AG04449 (cell line): ENCODE results near the gene MRPL54.

Source experiments
- CTCF ChIA-PET: fragments of 350-600 bp; formaldehyde crosslinking; extraction: SDS; loops from one replicate; lab custom pipeline; 2021; ENCODE audit warnings: antibody characterized with exemption; lab: Yijun Ruan, JAX
- POLR2A ChIA-PET: fragments of 400-600, 350-600 bp; formaldehyde crosslinking; extraction: SDS; loops from one replicate; lab custom pipeline; 2020; ENCODE audit warnings: antibody characterized with exemption, inconsistent platforms; lab: Yijun Ruan, JAX
- DNase-seq: peaks from one replicate; pipeline ENCODE4 v3.0.0-alpha.2; 2010; ENCODE audit warnings: low read depth, low spot score
- H3K4me3 ChIP-seq: 2 replicates; pipeline ENCODE4 v1.5.1; 2011; ENCODE audit warnings: low read depth, mild to moderate bottlenecking, control low read depth, low read length
- TF ChIP-seq, protein P1 (sequence below): IDR thresholded peaks from one replicate; pipeline ENCODE4 v1.5.1; 2011; ENCODE audit warnings: mild to moderate bottlenecking, moderate library complexity, low read length, control low read depth, inconsistent platforms; ENCODE audit not compliant: insufficient read depth; ENCODE audit errors: missing control alignments

The MRPL54 gene

DNA sequence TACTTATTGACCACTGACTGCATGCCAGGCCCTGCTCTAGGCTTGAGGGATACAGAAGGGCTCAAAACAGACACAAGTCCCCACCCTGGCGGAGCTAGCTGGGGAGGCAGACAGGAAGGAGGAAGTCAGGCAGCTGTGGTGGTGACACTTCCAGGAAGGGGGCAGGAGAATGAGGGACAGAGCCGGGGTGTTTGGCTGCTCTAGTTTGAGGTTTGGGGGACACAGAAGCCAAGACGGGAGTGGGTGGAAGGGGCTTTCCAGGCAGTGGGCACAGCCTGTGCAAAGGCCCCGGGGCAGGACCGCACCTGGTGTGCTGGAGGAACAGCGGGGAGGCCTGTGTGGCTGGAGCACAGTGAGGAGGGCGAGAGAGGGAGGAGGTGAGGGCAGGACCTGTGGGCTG is 4.0 kb downstream of the MRPL54 start:
- DNase-seq, result no peak
- TF ChIP-seq, protein P1, sequence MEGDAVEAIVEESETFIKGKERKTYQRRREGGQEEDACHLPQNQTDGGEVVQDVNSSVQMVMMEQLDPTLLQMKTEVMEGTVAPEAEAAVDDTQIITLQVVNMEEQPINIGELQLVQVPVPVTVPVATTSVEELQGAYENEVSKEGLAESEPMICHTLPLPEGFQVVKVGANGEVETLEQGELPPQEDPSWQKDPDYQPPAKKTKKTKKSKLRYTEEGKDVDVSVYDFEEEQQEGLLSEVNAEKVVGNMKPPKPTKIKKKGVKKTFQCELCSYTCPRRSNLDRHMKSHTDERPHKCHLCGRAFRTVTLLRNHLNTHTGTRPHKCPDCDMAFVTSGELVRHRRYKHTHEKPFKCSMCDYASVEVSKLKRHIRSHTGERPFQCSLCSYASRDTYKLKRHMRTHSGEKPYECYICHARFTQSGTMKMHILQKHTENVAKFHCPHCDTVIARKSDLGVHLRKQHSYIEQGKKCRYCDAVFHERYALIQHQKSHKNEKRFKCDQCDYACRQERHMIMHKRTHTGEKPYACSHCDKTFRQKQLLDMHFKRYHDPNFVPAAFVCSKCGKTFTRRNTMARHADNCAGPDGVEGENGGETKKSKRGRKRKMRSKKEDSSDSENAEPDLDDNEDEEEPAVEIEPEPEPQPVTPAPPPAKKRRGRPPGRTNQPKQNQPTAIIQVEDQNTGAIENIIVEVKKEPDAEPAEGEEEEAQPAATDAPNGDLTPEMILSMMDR, result no peak
- no peak overlapping the region for H3K4me3 ChIP-seq
- ChIA-PET CTCF (no interaction called here), POLR2A (no interaction called here)

DNA sequence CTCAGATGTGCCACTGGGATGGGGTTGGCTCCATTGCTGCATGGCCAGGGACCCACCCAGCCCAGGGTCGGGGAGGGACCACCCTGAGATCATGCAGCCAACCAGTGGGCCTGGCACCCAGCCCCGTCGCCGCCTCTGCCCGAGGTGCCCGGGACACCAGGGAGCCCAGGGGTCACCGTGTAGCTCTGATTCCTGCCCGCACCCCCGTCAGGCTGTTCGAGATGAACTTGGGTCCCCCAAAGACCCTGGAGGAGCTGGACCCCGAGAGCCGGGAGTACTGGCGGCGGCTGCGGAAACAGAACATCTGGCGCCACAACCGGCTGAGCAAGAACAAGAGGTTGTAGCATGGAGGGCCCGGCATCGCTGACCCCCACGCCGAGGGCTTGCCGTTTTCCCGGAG is 4.6 kb downstream of the MRPL54 start:
- ChIA-PET CTCF (no interaction called here), POLR2A (no interaction called here)
- TF ChIP-seq, protein P1, result no peak
- no peak for DNase-seq
- H3K4me3 ChIP-seq, result no peak overlapping the region

DNA sequence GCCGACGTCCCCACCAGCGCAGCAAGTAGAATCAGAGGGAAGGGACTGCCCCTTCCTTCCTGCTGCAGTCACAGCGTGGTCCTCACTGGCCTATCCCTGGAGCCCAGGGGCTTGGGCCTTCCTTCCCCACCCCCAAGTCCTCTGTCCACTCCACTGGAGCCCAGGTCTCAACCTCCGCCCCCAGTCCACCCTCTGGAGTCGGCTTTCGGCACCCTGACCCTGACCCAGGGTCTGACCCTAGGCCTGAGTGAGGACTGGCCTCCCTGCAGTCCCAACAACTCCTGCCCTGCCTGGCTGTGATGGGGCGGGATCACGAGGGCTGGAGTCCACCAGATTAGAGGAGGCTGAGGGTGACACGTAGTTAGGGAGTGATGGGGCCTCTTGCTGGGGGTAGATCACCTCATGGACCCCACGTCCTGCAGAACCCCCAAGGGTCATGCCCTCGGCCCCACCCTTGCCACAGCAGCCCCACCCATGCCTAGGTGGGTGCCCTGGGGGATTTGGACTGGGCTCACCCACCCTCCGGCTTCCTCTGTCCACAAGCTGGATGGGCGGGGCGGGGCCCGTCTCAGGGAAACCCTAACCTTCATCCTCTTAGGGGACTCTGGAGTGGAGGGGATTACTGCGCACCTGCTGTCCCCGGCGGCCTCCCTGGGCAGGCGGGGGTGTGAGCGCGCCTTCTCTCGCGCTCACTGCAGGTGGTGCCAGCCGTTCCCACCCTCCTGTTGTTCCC is 5.7 kb downstream of the MRPL54 start:
- H3K4me3 ChIP-seq, result no peak overlapping the region
- CTCF ChIA-PET, result no interaction called here
- no peak for DNase-seq
- TF ChIP-seq, protein P1, result no peak
- POLR2A ChIA-PET, result no interaction called here

- TF ChIP-seq, protein P1, result no peak
- POLR2A ChIA-PET, result no interaction called here
- no peak for DNase-seq
- no peak overlapping the region for H3K4me3 ChIP-seq
- CTCF ChIA-PET, result no interaction called here
These were observed 6.2 kb downstream of the MRPL54 start for GRCh38 chr19:3768748-3769099.

- POLR2A ChIA-PET, result no interaction called here
- DNase-seq, result no peak
- CTCF ChIA-PET, result no interaction called here
- no peak overlapping the region for H3K4me3 ChIP-seq
- TF ChIP-seq, protein P1, result no peak
These were observed 7.0 kb downstream of the MRPL54 start for GRCh38 chr19:3769494-3769893.

- ChIA-PET CTCF (interaction anchor here (1.4 to 1.9 kb wide), 2 partner anchors 8 to 51 kb away, joined by 4 to 5 read pairs; partner anchors contain the start of gene MRPL54), POLR2A (no interaction called here)
- TF ChIP-seq, protein P1, result no peak
- H3K4me3 ChIP-seq, result no peak overlapping the region
- no peak for DNase-seq
These were observed 7.9 kb downstream of the MRPL54 start for GRCh38 chr19:3770136-3770999.
